Posterior cingulate gyrus (tissue), 11 donors: ENCODE results near the gene CCDC127.

Source experiments
- DNase-seq, 10 donors: peaks; one replicate each; pipeline versions ENCODE4 v3.0.0 to v3.0.0-alpha.2; 2020 to 2021; ENCODE audit warnings: mixed read lengths in 3 of 10
- intact Hi-C: fragments of 100-400 bp; cut with DNase I; formaldehyde crosslinking; loops from one replicate; pipeline ENCODE4 v1.15.1; 2023

Gene CCDC127

DNA sequence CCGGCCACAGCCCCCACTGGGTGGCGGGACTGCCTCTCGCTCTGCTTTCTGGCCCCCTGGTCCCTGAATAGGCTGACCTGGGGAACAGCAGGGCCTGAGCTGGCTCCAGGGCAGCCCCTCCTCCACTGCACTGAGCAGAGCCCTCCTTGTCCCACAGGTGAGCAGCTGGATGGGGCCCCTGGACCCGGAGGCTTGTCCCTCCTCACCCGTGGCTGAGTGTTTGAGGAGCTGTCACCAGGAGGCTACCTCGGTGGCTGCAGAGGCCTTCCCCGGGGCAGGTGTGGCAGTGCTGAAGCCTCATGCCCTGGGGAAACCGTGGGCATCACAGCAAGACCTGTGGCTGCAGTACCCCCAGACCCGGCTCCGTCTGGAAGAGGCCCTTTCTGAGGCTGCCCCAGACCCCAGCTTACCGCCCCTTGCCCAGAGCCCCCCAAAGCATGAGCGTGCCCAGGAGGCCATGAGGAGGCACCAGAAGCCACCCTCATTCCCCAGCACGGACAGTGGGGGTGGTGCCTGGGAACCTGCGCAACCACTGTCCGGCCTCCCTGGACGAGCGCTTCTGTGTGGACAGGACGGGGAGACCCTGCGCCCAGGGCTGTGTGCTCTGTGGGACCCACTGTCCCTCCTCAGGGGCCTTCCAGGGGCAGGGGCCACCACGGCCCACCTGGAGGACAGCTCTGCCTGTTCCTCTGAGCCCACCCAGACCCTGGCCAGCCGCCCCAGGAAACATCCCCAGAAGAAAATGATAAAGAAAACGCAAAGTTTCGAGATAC is 55.2 kb downstream of the CCDC127 start:
- DNase-seq: peak in 1 of 10 donors; percentile 57
- intact Hi-C loops: no loop called here

DNA sequence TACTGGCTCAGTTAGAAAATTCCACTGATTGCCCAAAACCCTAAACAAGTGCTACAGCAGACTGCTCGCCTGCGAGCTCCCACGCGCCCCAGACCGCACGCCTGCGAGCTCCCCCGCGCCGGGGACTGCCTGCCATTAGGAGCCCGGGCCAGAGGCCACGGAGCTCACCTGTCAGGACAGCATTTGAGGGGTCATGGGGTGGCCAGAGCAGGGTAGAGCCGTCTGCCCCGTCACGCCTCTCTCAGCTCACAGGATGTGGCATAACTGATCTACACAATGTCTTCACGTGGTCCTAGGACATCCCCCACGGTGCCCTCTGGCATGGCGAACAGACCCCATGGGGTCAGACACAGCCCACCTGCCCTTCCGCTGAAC is 55.8 kb downstream of the CCDC127 start:
- intact Hi-C loops: no loop called here
- peak in 1 of 10 donors; percentile 82 for DNase-seq

DNA sequence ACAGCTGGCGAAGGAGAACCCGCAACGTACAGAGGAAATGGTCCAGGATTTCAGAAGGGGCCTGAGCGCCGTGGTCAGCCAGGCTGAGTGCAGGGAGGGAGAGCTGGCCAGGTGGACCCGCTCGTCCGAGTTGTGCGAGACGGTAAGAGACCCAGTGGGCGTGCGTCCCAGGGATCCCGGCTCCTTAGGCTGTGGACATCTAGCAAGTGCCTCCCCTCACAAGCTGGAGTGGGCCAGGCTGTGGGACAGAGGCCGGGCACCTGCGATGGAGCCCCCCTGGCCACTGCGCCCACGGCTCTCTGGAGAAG is 56.2 kb downstream of the CCDC127 start:
- peak in 1 of 10 donors; percentile 77 for DNase-seq
- intact Hi-C loops: no loop called here

DNA sequence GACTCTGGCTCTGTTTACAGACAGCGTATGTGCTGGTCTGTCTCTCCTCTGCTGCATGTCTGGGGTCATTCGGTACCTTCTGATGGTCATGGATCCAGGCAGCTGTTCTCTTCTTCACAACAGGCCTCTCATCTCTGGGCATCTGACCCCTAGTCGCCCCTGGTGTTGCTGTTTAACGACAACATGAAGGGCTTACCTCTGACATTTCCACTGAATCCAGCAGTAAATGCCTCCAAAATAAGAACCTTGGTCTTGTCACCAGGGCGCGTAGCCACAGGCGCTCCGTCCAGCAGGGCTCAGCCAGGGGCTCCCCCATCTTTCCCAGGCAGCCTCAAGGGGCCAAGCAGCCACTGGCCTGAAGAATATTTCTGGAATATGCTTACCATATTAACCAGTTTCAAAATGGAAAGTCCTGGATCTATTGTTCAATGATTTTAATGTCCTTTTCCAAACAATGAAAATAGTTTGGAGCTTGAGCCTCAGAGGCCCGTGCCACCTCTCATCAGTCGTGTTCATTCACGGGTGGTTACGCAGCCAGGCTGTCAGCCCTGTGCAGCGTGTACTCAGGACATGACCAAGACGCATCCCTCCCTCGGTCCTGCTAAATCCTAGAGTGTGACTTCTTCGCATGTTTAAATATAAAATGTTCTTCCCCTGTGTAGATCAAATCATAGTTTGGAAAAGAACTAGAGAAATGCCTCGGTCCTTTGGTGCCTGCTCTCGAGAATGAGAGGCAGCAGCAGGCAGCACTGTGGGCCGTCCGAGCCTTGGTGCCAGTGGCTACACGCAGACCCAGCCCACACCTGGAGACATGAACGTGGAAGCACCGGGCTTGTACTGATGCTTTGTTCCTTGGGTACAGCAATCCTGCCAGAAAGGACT is 56.8 kb downstream of the CCDC127 start:
- DNase-seq: peak in 2 of 10 donors; percentile 1 to 43
- intact Hi-C loops: no loop called here

DNA sequence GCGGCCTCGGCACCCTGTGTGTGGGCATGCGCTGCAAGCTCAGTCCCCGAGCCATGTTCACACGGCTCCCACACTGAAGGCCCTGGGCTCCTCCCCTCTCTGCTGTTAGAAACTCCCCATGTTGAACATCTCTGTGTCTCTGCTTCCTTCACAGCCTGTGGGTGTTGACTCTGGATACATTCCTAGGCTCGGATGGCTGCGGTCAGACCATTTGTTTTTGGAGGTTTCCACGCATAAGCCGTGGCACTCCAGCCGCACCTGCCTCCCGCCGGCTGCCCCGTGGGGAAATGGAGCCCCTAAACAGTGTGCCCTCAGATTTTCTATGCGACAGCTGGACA is 57.8 kb downstream of the CCDC127 start:
- intact Hi-C loops: no loop called here
- DNase-seq: peak in 4 of 10 donors; percentile 11 to 88 (median 54)

DNA sequence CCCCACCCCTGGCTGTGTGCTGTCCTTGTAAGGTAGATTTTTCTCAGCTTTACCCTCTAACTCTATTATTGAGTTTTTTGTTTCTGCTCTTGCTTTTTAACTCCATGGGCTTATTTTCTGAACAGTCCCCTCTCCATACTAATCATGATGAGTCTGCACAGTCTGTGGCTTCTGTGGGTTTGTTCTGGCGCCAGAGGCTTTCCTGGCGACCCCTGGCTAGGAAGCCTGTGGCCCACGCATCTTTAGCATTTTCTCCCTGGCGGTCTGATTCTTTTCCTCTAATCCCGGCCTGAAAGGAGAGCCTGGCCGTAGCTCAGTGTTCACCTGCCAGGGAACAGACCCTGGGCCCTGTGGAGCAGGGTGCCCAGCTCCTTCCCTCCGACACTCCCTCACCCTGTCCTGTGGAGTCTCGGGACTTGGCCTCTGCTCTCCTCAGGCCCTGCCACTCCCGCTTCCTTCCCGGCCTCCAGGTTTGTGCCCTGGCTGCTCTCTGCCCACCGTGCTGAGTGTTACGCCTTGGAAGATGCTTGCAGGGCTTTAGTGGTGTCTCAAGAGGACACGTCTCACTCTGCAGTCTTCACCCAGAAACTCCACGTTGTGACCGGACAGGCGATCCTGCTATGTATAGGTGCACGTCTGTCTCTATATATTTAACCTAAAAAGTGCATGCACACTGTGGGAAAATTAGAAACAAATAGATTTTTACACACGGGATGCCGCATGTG is 58.3 kb downstream of the CCDC127 start:
- peak in 1 of 10 donors; percentile 5 for DNase-seq
- intact Hi-C loops: no loop called here

DNA sequence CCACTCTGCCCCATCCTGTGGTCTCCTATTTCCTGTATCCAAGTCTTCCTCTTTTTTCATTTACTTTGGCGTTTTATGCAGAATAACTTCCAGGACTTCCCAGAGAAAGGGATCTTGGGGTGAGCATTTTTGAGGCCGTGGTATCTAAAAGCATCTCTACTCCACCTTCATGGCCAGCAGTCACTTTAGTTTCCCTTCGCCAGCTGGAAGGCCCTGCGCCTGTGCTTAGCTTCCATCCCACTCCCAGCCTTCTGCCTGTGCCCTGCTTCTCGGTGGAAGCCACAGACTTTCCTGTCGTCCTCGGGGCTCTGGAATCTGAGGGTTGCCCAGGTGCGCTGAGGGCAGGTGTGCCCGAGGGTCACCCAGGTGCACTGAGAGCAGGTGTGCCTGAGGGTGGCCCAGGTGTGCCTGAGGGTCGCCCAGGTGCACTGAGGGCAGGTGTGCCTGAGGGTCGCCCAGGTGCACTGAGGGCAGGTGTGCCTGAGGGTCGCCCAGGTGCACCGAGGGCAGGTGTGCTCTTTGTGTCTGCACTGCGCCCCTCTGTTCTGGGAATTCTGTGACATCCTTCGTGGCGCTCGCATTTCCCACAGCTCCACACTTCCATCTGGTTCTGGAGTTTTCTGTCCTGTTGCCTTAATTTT is 59.0 kb downstream of the CCDC127 start:
- intact Hi-C loops: no loop called here
- DNase-seq: peak in 2 of 10 donors; percentile 0 to 50

DNA sequence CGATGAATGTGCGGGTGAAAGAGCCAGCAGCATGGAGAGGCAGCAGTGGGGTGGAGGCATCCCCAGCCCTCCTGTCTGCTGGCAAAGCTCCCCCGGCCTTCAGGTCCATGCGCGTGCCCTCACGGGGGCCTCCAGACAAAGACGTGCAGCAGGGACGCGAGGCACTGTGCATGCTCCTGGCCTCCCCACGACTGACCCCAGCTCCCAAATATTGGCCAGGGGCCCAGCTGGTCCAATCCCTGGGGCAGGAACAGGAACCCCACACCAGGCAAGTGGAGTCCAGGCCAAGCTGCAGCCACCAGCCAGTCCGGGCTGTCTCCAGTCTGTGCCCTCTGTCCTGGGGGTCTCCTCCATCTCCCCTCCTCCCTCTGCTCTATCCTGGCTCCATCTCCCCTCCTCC is 60.2 kb downstream of the CCDC127 start:
- peak in 2 of 10 donors; percentile 3 to 69 for DNase-seq
- intact Hi-C loops: no loop called here

DNA sequence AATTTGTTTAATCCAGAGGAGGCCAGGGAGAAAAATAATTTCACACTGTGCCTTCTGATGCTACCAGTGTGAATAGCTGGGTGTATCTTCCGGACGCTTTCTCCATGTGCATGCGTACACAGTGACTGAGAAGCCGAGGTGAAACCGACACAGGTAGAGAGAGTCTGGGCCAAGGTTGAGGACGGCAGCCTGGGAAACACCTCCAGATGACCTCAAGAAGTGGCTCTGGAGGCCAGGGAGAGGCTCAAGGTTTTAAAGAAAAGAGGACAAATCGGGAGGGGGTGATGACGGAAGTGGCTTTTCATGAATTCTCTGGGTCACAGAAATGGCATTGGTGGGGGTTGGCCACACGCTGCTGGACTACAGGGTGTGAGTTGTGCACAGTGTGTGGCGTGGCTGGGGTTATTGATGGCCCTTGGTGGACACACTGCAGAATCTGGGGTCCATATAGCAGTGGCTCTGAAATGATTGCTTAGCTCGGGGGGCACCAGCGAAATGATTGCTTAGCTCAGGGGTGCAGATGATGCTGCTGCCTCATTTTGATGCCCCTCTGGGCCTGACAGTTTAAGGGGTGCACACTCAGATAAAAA is 60.7 kb downstream of the CCDC127 start:
- intact Hi-C loops: no loop called here
- DNase-seq: peak in 1 of 10 donors; percentile 22

DNA sequence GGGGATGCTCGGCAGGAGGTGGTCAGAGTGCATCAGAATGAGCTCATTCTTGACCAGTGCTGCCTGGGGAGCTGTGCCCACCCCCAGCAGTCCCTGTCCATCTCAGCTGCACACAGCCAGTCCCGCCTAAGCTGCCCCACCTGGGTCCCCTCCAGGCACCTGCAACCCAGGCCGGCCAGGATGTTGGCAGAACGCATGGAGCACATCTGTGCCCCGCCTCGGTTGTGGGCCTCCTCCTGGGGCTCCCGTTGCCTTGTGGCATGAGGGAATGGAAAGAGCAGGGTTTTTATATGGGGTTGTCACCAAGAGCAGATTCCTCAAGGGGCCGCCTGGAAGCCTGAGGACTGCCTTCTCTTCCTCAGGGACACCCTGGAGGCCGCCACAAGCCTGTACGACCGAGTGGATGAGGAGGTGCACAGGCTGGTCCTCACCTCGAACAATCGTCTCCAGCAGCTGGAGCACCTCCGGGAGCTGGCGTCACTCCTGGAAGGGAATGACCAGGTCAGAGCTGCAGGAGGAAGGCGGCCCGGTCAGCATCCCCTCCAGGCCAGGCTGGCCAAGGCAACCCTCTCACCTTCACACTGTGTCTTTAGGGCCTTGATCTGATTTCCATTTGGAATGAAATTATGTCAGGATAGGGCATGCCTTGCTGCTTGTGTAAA is 61.4 kb downstream of the CCDC127 start:
- peak in 2 of 10 donors; percentile 3 to 78 for DNase-seq
- intact Hi-C loops: no loop called here

DNA sequence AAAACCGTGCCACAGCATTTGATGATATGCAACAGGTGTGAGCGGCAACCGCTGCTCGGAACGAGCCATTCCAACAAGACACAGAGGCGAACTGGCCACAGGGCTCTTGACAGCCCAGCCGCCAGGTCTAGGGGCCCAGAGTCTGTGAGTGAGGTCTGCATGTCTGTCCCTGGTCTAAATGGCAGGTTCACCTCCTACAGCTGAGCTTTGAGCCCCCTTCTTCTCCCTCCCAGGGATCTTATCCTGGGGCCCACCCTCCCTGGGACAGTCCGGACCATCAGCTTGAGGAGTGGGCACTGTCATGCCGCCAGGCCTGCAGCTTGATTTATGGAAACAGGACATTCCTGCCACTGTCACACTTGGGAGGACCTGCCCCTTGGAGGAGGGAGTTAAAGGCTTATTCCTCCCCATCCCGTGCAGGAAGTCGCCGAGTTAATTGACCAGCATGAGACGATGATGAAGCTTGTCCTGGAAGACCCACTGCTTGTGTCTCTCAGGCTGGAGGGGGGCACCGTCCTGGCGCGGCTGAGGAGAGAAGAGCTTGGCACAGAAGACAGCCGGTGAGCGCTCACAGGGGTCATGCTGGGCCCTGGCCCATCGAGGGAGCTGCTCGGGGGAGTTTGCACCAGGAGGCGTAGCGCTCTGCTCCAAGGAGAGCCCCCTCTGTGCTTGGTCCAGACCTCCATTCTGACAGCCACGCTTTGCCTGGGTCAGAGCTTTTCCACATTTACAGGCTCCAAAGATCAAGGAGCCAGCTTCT is 62.1 kb downstream of the CCDC127 start:
- intact Hi-C loops: no loop called here
- peak in 2 of 10 donors; percentile 4 to 61 for DNase-seq

DNA sequence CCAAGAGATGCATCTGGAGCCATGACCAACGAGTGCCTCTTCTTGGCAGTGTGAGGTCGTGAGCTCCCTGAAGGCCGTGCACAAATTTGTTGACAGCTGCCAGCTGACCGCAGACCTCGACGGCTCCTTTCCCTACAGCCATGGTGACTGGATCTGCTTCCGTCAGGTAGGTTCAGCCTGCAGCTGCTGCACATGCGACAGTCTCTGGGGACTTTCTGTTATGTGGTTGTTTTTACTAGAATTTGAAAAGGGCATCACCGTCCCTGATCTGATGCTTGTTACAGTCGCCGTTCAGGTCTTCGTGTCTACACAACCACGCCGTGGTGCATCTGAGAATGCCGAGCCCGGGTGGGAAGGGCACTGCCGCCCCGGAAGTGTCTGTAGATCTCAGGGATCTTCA is 63.1 kb downstream of the CCDC127 start:
- DNase-seq: peak in 2 of 10 donors; percentile 6 to 65
- intact Hi-C loops: no loop called here

DNA sequence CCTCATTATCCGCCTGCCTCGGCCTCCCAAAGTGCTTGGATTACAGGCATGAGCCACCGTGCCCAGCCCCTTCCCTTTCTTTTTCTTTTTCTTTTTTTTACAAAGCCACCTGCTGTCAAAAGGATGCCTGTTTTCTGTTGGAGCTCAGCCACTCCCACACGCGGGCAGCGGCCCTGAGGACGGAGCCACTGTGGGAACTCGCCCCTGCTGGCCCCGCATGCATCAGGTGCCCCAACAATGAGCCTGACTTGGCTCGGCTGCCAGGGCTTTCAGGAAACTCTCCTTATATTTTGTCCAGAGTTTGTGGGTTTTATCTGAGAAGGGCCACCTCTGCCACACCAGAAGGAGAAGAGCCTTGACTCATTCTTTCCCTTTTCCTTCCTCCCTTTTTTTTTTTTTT is 63.7 kb downstream of the CCDC127 start:
- DNase-seq: peak in 1 of 10 donors; percentile 41
- intact Hi-C loops: no loop called here

DNA sequence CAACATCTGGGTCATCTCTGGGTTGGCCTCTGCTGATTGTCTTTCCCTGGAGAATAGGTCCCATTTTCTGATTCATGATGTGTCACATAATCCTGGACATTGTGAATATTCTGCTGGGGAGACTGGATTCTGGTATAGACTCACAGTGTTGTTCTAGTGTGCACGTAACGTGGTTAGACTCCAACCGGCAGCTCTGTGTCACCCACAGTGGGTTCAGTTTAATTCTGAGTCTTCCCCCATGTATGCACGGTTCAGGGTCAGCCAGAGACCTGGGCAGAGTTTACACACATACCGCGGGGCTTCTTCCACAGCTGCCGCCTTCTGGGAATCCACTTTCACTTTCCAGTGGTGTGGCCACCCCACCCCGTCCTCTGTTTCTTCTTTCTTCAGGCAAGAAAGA is 64.7 kb downstream of the CCDC127 start:
- no peak for DNase-seq
- intact Hi-C loops: no loop called here

DNA sequence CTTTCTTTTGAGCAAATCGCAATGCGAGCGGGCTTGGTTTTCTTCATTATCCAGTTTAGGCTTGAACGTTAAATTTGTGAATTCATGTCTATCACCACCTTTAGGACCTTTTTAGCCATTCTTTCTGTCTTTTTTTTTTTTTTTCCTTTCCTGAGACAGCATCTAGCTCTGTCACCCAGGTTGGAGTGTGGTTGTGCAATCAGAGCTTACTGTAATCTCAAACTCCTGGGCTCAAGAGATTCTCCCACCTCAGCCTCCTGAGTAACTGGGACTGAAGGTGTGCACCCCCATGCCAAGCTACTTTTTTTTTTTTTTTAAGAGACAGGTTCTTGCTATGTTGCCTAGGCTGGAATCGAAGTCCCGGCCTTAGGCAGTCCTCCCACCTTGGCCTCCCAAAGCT is 65.9 kb downstream of the CCDC127 start:
- no peak for DNase-seq
- intact Hi-C loops: no loop called here

DNA sequence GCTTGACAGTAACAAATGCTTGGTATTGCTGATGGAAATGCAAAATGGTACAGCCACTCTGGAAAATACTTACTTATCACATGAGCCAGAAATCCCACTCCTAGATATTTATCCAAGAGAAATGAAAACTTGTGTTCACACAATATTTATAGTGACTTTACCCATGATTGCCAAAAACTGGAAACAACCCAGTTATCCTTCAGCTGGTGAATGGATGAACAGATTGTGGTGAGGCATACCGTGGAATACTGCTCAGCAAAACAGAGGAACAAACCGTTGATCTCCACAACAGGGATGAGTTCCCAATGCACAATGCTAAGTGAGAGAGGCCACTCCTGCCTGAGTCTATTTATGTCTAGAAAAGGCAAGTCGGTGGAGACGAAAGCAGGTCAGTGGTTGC is 67.2 kb downstream of the CCDC127 start:
- intact Hi-C loops: no loop called here
- DNase-seq: no peak

DNA sequence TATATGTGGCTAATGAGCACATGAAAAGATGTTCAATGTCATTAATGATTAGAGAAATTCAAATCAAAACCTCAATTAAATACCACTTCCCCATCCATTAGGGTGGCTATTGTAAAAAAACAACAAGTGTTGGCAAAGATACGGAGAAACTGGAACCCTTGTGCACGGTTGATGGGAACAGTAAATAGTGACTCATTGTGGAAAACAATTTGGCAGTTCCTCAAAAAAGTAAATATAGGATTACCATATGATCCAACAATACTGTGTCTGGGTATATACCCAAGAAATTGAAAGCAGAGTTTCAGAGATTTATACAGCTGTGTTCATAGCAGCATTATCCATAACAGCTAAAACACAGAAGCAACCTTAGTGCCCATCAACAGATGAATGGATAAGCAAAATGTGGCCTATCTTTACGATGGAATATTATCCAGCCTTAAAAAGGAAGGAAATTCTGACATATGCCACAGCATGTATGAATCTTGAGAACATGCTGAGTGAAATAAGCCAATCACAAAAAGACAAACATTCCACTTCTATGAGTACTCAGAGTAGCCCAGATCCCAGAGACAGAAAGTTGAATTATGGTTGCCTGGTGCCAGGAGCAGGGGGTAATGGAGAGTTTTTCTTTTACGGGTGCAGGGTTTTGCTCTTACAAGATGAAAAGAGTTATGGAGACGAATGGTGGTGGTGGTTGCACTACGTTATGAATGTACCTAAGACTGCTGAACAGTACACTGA is 68.0 kb downstream of the CCDC127 start:
- intact Hi-C loops: no loop called here
- no peak for DNase-seq

DNA sequence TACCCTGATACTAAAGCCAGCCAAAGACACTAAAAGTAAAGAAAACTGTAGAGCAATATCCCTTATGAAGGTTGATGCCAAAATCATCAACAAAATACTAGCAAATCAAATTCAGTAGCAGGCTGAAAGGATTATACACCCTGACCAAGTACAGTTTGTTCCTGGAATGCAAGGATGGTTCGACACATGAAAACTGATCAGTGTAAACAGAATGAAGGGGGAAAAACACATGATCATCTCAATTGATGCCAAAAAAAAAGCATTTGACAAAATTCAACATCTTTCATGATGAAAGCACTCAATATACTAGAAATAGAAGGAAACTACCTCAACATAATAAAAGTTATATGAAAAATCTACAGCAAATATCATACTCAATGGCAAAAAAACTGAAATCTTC is 70.2 kb downstream of the CCDC127 start:
- intact Hi-C loops: no loop called here
- DNase-seq: no peak
